Activated CD4-positive, alpha-beta T cell treated with anti-CD3 and anti-CD28 coated beads for 36 hours (primary cell): ENCODE results near the gene BPIFB3. TPM values are rescaled to one million over a fixed set of nuclear protein-coding genes. Genes with fewer than 3 reads are reported as not detected.
A peak's percentile ranks its signal among the peaks of the same experiment; 100 is the strongest.

Experiments
- ATAC-seq: fragments of 200-7000 bp; cut with Tn5 transposase; one replicate; pipeline ENCODE4 v1.10.0; 2021; ENCODE audit warnings: mild to moderate bottlenecking, moderate library complexity
- CTCF ChIA-PET: fragments of 350-600 bp; sonication (Branson Sonifier 250); formaldehyde crosslinking; loops from one replicate; lab custom pipeline; 2021; ENCODE audit warnings: antibody characterized with exemption; lab: Charles Lee
- POLR2A ChIA-PET: fragments of 350-600 bp; sonication (Branson Sonifier 250); formaldehyde crosslinking; loops from one replicate; lab custom pipeline; 2021; ENCODE audit warnings: antibody characterized with exemption, inconsistent platforms; lab: Charles Lee
- DNase-seq: peaks from one replicate; pipeline ENCODE4 v3.0.0-alpha.2; 2020
- H3K27ac Mint-ChIP-seq: one replicate; pipeline ENCODE4 v1.8.0; 2021; ENCODE audit warnings: mixed read lengths
- H3K27me3 Mint-ChIP-seq: one replicate; pipeline ENCODE4 v1.8.0; 2021; ENCODE audit warnings: mixed read lengths
- H3K36me3 Mint-ChIP-seq: one replicate; pipeline ENCODE4 v1.8.0; 2021; ENCODE audit warnings: low read depth, mixed read lengths
- H3K4me1 Mint-ChIP-seq: one replicate; pipeline ENCODE4 v1.8.0; 2021; ENCODE audit warnings: mixed read lengths
- H3K4me3 Mint-ChIP-seq: one replicate; pipeline ENCODE4 v1.8.0; 2021; ENCODE audit warnings: mild to moderate bottlenecking, moderate library complexity, mixed read lengths
- H3K9me3 Mint-ChIP-seq: one replicate; pipeline ENCODE4 v1.8.0; 2021; ENCODE audit warnings: low read depth, mixed read lengths
- intact Hi-C, 2 experiments: fragments of 100-400 bp; cut with DNase I in 1 of 2; cut with micrococcal nuclease in 1 of 2; formaldehyde crosslinking; loops; one replicate each; pipeline versions ENCODE4 v1.14.2 to v1.15.1; 2022 to 2024; cut with DNase I, micrococcal nuclease
- total RNA-seq, 2 experiments: library from RNA; stranded (reverse); gene quantifications; one replicate each; pipeline ENCODE4 v1.2.3, GENCODE V29; 2021

Gene BPIFB3
- total RNA-seq, 2 experiments from 2014 or later: not detected

DNA sequence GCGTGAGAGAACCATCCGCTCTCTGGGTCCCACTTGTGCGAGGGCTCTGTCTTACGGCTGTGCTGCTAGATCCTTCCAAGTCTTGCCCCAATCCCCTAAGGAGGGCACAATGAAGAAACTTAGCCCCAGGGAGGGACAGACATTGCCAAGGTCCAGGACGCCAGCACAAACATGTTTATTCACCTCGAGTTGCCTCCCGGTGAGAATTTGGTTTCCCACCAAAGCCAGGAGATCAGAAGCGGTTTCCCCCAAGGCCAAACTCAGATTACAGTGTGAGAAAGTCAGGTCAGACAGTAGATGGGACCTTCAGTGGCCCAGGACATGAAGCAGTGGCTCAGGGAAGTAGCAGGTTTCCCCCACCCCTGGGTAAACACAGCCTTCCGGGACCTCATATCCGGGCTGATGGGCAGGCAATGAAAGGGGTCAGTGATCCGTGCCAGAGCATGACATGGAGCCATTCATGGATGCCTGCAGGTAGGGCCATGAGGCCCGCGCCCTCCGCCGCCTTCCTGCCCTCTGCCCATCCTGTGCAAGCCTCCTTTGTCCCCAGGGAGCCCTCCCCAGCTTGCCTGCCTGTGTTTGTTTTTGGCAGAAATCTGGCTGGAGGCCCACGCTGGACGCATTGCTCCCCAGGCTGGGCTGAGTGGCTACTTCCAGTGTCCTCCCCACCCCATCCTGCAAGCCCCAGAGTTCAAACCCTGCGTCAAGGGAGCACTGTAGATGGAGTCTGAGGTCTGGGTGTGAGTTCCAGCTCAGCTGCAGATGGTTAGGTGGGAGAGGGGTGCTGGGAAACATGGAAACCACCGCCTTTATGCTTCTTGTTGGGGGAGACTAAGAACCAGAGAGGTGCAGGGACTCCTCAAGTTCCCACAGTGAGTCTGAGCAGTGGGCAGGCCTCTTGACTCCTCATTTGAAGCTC lies 44.2 kb upstream of the BPIFB3 start:
- H3K36me3 Mint-ChIP-seq: no peaks in the 10 kb centered on the region
- H3K4me1 Mint-ChIP-seq: peaks cover 3% of the 10 kb centered on the region
- CTCF ChIA-PET: interaction anchor here (0.7 to 1.7 kb wide), 2 partner anchors 39 to 108 kb away, joined by 4 to 5 read pairs; no protein-coding TSS in a partner anchor
- POLR2A ChIA-PET: no interaction called here
- ATAC-seq (no peak), DNase-seq (no peak)
- peaks cover 3% of the 10 kb centered on the region for H3K9me3 Mint-ChIP-seq
- H3K27ac Mint-ChIP-seq: no peak overlapping the region
- H3K27me3 Mint-ChIP-seq: no peaks in the 10 kb centered on the region
- intact Hi-C loops: loop anchor here in 1 of 2 experiments (10.0 kb wide), 1 partner anchor 65 kb away; no protein-coding TSS in a partner anchor
- no peak overlapping the region for H3K4me3 Mint-ChIP-seq

DNA sequence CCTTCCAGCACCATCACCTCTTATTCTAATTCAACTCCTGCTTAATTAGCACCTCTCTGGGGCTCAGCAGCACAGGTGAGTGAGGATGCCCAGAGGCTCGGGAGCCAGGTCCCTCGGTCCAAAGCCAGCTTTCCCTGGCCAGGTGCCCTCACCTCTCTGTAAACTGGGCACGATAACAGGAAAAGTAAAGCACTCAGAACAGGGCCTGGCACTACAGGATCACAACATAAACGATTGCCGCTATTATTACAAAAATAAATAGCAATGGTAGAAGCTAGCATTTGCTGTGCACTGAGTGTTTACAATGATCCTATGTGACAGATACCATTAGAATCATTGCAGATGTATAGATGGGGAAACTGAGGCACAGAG lies 43.6 kb upstream of the BPIFB3 start:
- H3K27ac Mint-ChIP-seq: no peak overlapping the region
- intact Hi-C loops: no loop called here
- H3K4me1 Mint-ChIP-seq: peaks cover 3% of the 10 kb centered on the region
- H3K4me3 Mint-ChIP-seq: no peak overlapping the region
- ATAC-seq (no peak), DNase-seq (no peak)
- ChIA-PET CTCF (interaction anchor here (0.7 kb wide), 1 partner anchor 39 kb away, joined by 4 read pairs; no protein-coding TSS in a partner anchor), POLR2A (no interaction called here)
- H3K9me3 Mint-ChIP-seq: peaks cover 3% of the 10 kb centered on the region
- no peaks in the 10 kb centered on the region for H3K27me3 Mint-ChIP-seq
- no peaks in the 10 kb centered on the region for H3K36me3 Mint-ChIP-seq

DNA sequence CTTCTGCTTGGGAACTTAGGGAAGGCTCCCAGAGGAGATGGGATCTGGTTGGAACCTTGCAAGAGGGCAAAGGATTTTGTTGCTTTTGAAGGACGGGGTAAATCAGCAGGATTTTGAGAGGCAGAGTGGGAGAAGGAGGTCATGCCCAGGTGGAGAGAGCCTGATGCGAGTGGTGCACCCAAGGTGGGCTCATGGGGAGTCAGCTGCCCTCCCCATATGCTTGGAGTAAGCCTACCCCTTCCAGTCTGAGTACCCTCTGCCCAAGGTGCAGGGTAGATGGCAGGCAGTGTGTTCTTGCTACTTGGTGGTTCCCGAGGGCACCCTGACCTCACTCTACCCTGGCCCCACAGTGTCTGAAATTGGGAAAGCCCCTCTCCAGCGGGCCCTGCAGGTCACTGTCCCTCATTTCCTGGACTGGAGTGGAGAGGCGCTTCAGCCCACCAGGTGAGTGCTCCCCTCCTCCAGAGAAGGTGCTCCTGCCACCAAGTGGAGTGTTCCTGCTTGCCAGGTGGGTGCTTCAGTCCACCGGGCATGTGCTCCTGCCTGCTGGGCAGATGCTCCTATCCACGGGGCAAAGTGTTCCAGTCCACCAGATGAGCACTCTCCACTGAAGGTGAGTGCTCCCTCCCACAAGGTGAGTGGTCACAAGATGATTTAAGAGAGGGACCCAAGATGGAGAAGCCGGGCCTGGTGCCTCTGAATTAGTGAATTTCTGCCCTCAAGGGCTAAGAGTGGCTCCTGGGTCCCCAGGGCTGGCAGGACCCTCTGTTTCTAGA lies 42.8 kb upstream of the BPIFB3 start:
- DNase-seq (no peak), ATAC-seq (no peak)
- ChIA-PET POLR2A (no interaction called here), CTCF (no interaction called here)
- Mint-ChIP-seq H3K9me3 (no peaks in the 10 kb centered on the region), H3K4me3 (no peak overlapping the region), H3K4me1 (no peaks in the 10 kb centered on the region), H3K27me3 (no peaks in the 10 kb centered on the region), H3K36me3 (no peaks in the 10 kb centered on the region), H3K27ac (no peak overlapping the region)
- intact Hi-C loops: no loop called here

DNA sequence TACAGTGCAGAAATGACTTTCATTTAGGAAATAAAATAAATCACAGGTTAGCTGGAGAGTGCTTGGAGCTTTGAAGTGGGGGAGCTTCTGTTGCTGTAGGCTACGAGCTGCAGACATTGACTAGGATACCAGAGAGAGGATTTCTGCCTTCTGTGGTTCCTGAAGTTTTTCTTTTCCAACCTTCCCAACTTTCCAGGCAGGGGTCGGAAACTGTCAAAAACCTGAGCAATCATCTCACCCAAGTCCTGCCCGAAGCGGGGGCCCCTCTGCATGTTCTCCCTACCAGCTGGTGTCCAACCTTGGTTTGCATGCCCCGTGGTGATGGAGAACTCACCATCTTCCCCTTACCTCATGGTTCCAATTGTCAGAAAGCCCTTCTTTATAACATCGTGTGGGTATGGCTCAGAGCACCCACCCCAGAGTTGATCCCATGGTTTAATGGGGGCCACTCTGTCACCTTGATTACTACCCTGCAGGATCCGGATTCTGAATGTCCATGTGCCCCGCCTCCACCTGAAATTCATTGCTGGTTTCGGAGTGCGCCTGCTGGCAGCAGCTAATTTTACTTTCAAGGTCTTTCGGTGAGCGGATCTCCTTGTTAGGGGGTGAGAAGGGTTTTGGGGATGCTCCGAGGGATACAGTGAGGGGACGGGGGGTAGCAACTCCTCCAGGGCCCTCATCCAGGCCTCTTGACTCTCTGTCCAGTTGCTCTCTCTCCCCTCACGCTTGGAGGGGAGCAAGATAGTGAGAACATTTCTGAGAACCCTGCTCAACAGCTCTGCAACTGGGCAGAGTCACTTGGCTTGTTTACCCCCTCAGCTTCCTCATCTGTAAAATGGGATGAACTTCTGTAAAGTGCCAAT lies 41.1 kb upstream of the BPIFB3 start:
- H3K4me3 Mint-ChIP-seq: no peak overlapping the region
- ChIA-PET CTCF (interaction anchor here (0.6 to 0.7 kb wide), 2 partner anchors 64 to 108 kb away, joined by 3 read pairs; no protein-coding TSS in a partner anchor), POLR2A (interaction anchor here (0.6 kb wide), 1 partner anchor 55 kb away, joined by 3 read pairs; no protein-coding TSS in a partner anchor)
- no peak overlapping the region for H3K27ac Mint-ChIP-seq
- DNase-seq: no peak
- ATAC-seq: no peak
- peaks cover 2% of the 10 kb centered on the region for H3K4me1 Mint-ChIP-seq
- H3K36me3 Mint-ChIP-seq: no peaks in the 10 kb centered on the region
- intact Hi-C loops: no loop called here
- H3K27me3 Mint-ChIP-seq: no peaks in the 10 kb centered on the region
- H3K9me3 Mint-ChIP-seq: no peaks in the 10 kb centered on the region

DNA sequence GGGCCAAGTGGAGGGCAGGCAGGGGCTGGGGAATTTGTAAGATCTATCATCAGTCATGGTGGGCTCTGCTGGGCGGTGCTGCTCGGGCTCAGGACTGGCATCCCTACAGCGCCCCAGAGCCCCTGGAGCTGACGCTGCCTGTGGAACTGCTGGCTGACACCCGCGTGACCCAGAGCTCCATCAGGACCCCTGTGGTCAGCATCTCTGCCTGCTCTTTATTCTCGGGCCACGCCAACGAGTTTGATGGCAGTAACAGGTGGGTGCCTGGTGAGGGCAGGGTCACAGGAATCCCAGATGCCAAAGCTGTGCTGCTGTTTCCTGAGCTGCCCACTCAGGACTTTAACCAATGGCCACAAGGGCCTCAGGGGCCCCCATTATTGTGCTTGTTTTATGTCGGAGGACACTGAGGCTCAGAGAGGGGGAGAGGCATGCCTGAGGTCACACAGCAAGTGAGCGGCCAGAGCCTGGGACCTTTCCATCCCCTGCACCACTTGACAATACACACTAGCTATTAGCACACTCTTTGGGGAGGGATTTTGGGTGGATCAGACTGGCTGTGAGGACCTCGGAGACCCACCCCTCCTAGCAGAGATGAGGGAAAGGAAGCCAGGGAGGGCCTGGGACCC lies 39.9 kb upstream of the BPIFB3 start:
- intact Hi-C loops: no loop called here
- Mint-ChIP-seq H3K4me1 (peaks cover 2% of the 10 kb centered on the region), H3K27ac (no peak overlapping the region), H3K9me3 (no peaks in the 10 kb centered on the region), H3K36me3 (no peaks in the 10 kb centered on the region), H3K4me3 (no peak overlapping the region), H3K27me3 (no peaks in the 10 kb centered on the region)
- DNase-seq: no peak
- ChIA-PET POLR2A (no interaction called here), CTCF (interaction anchor here (3.4 kb wide), 1 partner anchor 9 kb away, joined by 10 read pairs; the partner anchor contains the start of gene SUN5)
- ATAC-seq: no peak

DNA sequence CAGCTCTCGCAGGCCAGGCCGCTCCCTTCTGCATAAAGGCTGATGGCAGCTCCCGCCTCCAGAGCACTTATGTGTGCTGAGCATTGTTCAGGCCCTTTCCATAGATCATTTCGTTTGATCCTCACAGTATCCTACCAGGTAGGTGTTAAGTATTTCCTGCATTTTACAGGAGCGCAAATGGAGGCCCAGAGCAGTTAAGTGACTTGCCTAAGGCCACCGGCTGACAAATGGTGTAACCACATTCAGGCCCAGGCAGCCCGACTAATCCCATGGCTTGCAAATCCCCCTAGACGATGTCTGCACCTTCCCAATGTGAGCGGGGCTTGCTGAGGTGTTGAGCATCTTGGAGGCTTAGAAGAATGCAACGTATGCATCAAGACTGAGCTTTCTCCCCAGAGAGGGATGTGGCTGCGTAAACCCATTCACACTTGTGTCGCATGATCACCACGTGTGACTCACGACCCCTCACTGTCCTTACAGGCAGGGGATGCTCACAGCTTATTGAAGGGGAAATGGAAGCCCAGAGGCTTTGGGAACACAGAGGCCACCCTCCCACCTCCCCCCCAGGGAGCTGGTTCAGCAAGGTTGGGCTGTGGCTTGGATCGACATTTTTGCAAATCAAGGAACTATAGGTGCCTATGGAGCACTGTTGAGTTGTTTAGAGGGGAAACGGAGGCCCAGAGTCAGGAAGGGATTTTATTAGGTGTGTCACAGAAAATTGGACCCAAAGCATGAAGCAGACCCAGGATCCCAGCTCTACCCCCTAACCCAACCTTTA lies 39.2 kb upstream of the BPIFB3 start:
- CTCF ChIA-PET: interaction anchor here (0.6 to 3.4 kb wide), 2 partner anchors 10 to 24 kb away, joined by 4 to 10 read pairs; partner anchors contain the start of gene SUN5
- H3K27ac Mint-ChIP-seq: no peak overlapping the region
- intact Hi-C loops: no loop called here
- H3K4me1 Mint-ChIP-seq: peaks cover 2% of the 10 kb centered on the region
- no peak for ATAC-seq
- H3K27me3 Mint-ChIP-seq: no peaks in the 10 kb centered on the region
- POLR2A ChIA-PET: no interaction called here
- H3K4me3 Mint-ChIP-seq: no peak overlapping the region
- no peaks in the 10 kb centered on the region for H3K36me3 Mint-ChIP-seq
- H3K9me3 Mint-ChIP-seq: no peaks in the 10 kb centered on the region
- no peak for DNase-seq

DNA sequence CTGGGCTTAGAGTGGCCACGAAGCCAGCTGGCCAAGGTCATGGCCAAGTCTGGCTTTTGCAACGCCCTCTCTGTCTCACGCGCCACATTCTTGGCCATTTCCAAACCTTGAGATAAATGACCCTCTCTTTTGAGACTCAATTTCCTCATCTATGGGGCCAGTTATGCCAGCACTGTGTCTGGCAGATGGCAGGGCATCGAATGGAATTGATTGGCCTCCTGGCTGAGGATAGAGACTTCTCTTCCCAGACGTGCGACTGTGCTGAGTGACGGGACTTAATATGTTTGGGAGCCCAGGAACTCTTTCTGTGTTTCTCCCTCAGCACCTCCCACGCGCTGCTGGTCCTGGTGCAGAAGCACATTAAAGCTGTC lies 38.6 kb upstream of the BPIFB3 start:
- Mint-ChIP-seq H3K36me3 (no peaks in the 10 kb centered on the region), H3K4me3 (no peak overlapping the region), H3K9me3 (no peaks in the 10 kb centered on the region), H3K4me1 (peaks cover 2% of the 10 kb centered on the region), H3K27ac (no peak overlapping the region), H3K27me3 (no peaks in the 10 kb centered on the region)
- intact Hi-C loops: no loop called here
- ATAC-seq (no peak), DNase-seq (no peak)
- CTCF ChIA-PET: interaction anchor here (0.6 to 3.4 kb wide), 2 partner anchors 10 to 25 kb away, joined by 4 to 10 read pairs; partner anchors contain the start of gene SUN5
- POLR2A ChIA-PET: no interaction called here

DNA sequence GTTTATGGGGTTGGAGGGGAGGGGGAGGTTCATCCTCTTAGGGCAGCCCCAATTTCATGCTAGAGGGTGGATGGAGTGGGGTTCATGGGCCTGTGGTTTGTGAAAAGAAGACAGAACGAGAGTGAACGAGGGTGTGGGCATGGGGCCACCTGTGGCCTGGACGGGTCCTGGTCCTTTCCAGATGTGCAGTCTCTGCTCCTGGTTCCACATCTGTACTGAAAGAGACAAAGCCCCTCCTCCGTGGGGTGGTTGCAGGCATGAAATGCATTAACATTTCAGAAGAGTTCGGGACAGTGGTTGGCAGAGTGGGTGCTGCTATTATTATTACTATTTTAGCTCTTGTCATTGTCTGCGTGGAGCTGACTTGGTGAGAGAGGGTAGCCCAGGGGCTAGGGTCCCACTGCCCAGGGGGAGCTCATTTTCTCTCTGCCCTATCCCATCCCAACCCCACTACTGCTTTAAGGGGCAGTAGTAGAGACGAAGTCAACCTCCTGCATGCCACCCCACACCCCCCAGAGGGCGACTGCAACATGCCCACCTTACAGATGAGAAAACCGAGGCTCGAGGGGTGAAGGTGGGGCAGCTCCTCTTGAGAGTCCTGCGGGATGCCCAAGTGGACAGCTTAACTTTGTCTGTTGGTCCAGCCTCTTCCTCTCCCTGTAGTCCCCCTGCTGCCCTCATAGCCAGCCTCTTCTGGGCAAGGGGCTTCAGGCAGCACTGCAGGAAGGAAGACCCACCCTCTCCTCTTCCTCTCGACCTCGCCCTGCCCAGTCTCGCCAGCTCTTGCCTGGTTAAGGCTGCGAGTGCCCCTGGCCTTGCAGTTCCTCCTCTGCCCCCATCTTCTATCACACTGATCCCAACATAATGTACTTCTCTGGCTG lies 37.8 kb upstream of the BPIFB3 start:
- DNase-seq (no peak), ATAC-seq (no peak)
- H3K4me1 Mint-ChIP-seq: peaks cover 2% of the 10 kb centered on the region
- H3K27me3 Mint-ChIP-seq: no peaks in the 10 kb centered on the region
- peak overlapping the region; percentile 55 for H3K27ac Mint-ChIP-seq
- H3K4me3 Mint-ChIP-seq: no peak overlapping the region
- CTCF ChIA-PET: interaction anchor here (0.5 to 3.4 kb wide), 3 partner anchors 11 to 112 kb away, joined by 3 to 10 read pairs (median 3); partner anchors contain the start of gene SUN5
- H3K36me3 Mint-ChIP-seq: no peaks in the 10 kb centered on the region
- no peaks in the 10 kb centered on the region for H3K9me3 Mint-ChIP-seq
- intact Hi-C loops: no loop called here
- POLR2A ChIA-PET: no interaction called here

DNA sequence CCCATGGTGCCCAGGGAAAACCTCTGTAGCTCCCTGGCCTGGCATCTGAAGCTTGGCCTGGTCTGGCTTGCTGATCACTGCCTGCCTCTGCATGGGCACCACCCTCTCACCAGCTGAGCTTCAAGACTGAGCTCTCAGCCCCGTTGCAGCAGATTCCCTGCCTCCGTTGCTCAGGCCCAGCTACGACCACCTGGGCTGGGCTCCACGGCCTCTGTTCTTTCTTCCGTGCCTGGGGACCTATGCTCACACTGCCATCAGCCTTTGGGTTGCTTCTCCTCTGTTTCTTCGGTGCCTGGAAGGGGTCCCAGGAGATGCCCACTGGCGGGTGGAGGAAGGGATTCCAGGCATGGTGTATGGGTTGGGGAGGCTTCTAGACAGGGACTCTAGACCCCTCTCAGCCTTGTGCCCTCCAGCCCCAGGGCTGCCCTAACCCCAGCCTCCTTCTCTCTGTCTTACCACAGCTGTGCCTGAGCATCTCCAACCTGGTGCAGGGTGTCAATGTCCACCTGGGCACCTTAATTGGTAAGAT lies 37.1 kb upstream of the BPIFB3 start:
- Mint-ChIP-seq H3K36me3 (no peaks in the 10 kb centered on the region), H3K27me3 (no peaks in the 10 kb centered on the region), H3K4me3 (no peak overlapping the region), H3K27ac (peak overlapping the region; percentile 55), H3K9me3 (no peaks in the 10 kb centered on the region), H3K4me1 (peaks cover 2% of the 10 kb centered on the region)
- ATAC-seq (no peak), DNase-seq (no peak)
- intact Hi-C loops: no loop called here
- POLR2A ChIA-PET: no interaction called here
- CTCF ChIA-PET: interaction anchor here (0.9 to 3.4 kb wide), 3 partner anchors 12 to 114 kb away, joined by 3 to 10 read pairs (median 7); partner anchors contain the start of gene SUN5
